IPS-NIHi11 (cell line): ENCODE results near the gene CENPP.

Experiments used
- DNase-seq: peaks from one replicate; pipeline ENCODE4 v3.0.0; 2012; ENCODE audit warnings: mixed read lengths, low spot score

CENPP gene

GRCh38 chr9:92508018-92508820 lies 182.5 kb downstream of the CENPP start:
- no peak for DNase-seq

- no peak for DNase-seq
Measured at GRCh38 chr9:92509050-92509449, 183.3 kb downstream of the CENPP start.

- DNase-seq = no peak
Measured at GRCh38 chr9:92510747-92511146, 185.0 kb downstream of the CENPP start.

- DNase-seq = no peak
Measured at GRCh38 chr9:92512622-92513021, 186.9 kb downstream of the CENPP start.

DNA sequence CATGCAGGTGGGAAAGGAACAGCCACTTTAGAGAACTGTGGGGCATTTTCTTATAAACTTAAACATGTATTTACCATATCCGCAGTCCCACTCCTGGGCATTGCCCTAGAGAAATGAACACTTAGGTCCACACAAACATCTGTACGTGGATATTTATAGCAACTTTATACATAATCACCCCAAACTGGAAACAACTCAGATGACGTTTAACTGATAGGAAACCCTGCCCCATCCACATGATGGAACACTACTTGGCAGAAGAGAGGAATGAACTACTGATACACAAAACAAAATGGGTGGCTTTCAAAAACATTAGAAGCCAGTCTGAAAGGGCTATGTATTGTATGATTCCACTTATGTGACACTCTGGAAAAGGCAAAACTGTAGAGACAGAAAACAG lies 187.6 kb downstream of the CENPP start:
- no peak for DNase-seq

DNA sequence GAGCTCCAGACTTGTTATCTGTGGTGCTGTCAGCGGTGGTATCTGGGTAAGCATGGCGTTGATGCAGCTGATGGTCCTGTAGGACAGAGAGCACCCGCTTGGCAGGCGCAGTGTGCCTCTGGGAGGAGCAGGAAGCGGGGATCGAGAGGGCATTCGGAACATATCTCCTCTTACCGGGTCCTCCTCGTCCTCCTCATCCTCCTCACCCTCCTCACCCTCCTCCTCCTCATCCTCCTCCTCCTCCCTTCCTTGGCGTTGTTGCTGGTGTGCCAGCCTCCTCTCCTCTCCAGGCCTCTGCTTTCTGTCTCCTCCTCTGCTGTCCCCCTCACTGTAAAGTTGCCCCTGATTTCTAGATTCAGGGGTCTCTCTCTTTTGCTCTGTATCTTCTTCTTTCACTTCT lies 188.9 kb downstream of the CENPP start:
- no peak for DNase-seq

GRCh38 chr9:92516521-92516920 lies 190.8 kb downstream of the CENPP start:
- no peak for DNase-seq

GRCh38 chr9:92517046-92517445 lies 191.3 kb downstream of the CENPP start:
- peak; percentile 34 for DNase-seq

GRCh38 chr9:92518199-92518598 lies 192.4 kb downstream of the CENPP start:
- no peak for DNase-seq

DNA sequence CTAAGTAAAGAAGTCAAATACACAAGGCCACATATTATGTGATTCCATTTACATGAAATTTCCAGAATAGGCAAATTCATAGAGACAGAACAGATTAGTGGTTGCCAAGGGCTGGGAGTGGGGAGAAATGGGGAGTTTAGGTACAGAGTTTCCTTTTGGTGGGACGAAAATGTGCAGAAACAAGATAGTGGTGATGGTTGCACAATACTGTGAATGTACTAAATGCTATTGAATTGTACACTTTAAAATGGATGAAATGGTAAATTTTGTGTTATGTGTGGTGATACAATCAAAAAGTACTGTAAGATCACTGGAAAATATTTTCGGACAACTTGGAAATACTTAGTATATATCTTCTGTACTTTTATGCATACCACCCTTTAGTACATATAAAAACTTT lies 195.1 kb downstream of the CENPP start:
- no peak for DNase-seq

DNA sequence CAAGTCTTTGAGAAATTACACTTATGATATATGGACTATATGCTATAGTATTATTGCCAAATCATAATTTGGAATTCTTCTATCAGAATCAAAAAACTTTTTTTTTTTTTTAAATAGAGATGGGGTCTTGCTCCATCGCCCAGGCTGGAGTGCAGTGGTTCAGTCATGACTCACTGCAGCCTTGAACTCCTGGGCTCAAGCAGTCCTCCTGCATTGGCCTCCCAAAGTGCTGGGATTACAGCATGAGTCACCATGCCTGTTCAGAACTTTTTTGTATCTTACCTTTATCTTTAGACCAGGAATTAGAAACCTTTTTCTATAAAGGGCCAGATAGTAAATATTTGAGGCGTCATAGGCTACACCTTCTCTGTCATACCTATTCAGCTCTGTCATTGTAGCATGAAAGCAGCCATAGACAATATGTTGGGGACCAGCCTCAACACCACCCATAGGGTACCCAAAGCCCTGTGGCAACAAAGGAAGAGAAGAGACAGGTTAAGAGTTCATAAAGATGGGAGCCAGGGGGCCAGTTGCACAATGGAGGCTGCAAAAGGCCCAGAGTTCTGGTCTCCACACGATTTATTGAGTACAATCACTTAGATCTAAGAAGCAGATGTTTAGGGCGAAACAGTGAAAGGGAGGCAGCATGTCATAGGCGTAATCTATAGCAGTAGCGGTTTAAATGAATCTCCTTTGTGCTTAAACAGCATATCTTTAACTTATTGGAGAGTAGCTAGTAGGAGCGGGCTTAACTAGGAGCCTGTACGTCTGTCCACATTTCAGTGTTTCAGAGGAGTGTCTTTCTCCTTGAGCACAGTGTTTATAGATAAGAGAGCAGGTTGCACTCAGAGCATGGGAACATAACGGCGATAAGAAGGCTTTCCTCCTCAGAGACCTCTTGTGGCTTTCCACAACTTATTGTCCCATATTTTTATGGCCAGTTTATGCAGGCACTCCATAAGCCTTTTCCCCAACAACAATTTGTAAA lies 197.5 kb downstream of the CENPP start:
- DNase-seq = no peak

DNA sequence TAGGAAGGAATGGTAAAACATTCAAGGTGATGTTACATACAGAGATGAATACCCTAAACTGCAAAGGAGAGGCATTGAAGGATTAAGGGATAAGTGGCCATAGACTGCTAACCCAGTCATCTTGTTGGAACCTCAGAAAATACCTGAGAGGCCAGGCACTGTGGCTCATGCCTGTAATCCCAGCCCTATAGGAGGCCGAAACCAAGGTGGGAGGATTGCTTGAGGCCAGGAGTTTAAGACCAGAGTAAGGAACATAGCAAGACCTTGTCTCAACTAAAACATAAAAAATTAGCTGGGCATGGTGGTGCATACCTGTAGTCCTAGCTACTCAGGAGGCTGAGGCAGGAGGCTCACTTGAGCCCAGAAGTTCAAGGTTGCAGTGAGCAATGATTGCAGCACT lies 199.1 kb downstream of the CENPP start:
- DNase-seq = no peak

GRCh38 chr9:92525306-92525705 lies 199.6 kb downstream of the CENPP start:
- DNase-seq = no peak

DNA sequence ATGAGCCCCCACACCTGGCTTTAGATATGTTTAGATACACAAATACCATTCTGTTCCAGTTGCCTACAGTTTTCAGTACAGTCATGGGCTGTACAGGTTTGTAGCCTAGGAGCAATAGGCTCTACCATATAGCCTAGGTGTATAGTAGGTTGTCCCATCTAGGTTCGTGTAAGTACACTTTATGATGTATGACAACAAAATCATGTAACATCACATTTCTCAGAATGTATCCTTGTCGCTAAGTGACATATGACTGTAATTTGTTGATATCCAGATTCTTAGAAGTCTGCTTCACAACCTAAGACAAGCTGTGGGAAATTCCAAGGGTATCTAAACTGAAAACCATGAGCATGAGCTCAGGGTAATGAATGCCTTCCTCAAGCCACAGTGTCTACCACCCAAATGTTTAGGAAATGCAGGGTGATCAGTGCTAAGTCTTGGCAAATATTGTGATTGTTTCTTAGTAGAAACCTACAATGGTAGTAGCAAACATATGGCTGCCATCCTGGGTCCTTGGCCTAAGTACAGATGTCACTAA lies 201.6 kb downstream of the CENPP start:
- no peak for DNase-seq

- DNase-seq = no peak
Measured at GRCh38 chr9:92527832-92528521, 202.2 kb downstream of the CENPP start.

- no peak for DNase-seq
Measured at GRCh38 chr9:92528522-92528849, 202.7 kb downstream of the CENPP start.

DNA sequence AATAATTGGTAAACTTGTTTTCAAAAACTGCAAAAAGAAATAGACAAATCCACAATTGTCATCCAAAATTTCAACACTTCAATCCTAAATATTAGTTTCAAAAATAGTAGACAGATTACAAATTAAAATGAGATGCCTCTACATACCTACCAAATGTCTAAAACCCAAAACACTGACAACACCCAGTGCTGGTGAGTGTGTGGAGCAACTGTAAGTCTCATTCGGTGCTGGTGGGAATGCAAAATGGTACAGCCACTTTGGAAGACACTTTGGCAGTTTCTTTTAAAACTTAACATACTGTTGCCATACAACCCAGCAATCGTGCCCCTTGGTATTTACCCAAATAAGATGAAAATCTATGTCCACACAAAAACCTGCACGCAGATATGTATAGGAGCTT lies 203.4 kb downstream of the CENPP start:
- no peak for DNase-seq

GRCh38 chr9:92530893-92531292 lies 205.1 kb downstream of the CENPP start:
- DNase-seq = no peak

GRCh38 chr9:92534204-92534603 lies 208.5 kb downstream of the CENPP start:
- DNase-seq = no peak

DNA sequence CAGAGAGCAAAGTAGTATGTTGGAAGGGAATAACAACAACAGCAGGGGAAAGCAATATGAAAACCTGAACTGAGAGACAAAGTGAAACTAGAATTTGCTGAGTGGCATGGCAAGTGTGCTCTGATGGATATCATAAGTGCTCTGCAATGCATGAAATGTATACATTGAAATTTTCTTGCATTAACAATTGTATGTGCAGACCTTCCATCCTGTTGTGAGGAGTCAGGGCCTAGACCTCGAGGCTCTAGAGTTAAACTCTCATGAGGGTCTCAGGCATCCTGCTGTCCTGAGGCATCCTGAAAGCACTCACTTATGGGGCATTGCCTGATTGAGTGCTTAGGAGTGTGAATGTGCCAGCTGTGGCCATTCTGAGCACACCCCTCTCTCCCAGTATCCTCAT lies 208.9 kb downstream of the CENPP start:
- no peak for DNase-seq

- no peak for DNase-seq
Measured at GRCh38 chr9:92535940-92536850, 210.4 kb downstream of the CENPP start, which contains the start of gene ECM2. TSS of gene ECM2 (minus strand) at chr9:92535990. CDS start at chr9:92522866, 13,124 bp downstream.
